Ovary (tissue), 9 donors: Measurements from ENCODE around the gene SPR. TPM values are rescaled to one million over a fixed set of nuclear protein-coding genes. Genes with fewer than 3 reads are reported as not detected.

Experiments
- DNase-seq, 5 donors: peaks; one replicate each; pipeline ENCODE4 v3.0.0-alpha.2; 2019 to 2020
- H3K27ac ChIP-seq, 2 donors: fragments of 200-600 bp; one replicate each; pipeline versions ENCODE4 v1.5.1 to v1.8.0; 2019 to 2022
- H3K27me3 ChIP-seq: fragments of 200-600 bp; one replicate; pipeline ENCODE4 v1.8.0; 2022
- H3K36me3 ChIP-seq: fragments of 200-600 bp; sonication (generic); one replicate; pipeline ENCODE4 v1.5.1; 2019
- H3K4me1 ChIP-seq: one replicate; pipeline ENCODE4 v1.8.1; 2013; ENCODE audit warnings: mild to moderate bottlenecking, moderate library complexity; ENCODE audit not compliant: insufficient read depth
- H3K4me3 ChIP-seq: fragments of 200-600 bp; sonication (generic); one replicate; pipeline ENCODE4 v1.5.1; 2017
- H3K9me3 ChIP-seq, 2 donors: fragments of 200-600 bp in 1 of 2; sonication (generic) in 1 of 2; one replicate each; pipeline versions ENCODE4 v1.5.1 to v1.8.1; 2013 to 2019; ENCODE audit warnings: mild to moderate bottlenecking in 1 of 2, moderate library complexity in 1 of 2
- CTCF ChIP-seq, 3 donors: fragments of 450-650 bp in 2 of 3; fragments of 200-600 bp in 1 of 3; IDR thresholded peaks; one replicate each; pipeline versions ENCODE4 v1.5.1 to v1.8.0; 2016 to 2022; ENCODE audit warnings: antibody characterized with exemption in 3 of 3, mild to moderate bottlenecking in 1 of 3
- EP300 ChIP-seq: sonication (generic); formaldehyde crosslinking; IDR thresholded peaks from one replicate; pipeline ENCODE4 v1.6.1; 2017; ENCODE audit warnings: antibody characterized with exemption
- POLR2A ChIP-seq: fragments of 450-650 bp; IDR thresholded peaks from one replicate; pipeline ENCODE4 v1.6.1; 2017; ENCODE audit warnings: antibody characterized with exemption, mild to moderate bottlenecking, moderate library complexity
- WGBS, 3 donors: extraction: QIAGEN DNeasy Blood & Tissue Kit in 1 of 3; methylation state at CpG; one replicate each; pipeline versions ENCODE4 v1.1.5 to v1.1.7; 2013 to 2017; 5-methylcytosine and 5-hydroxymethylcytosine counted together
- intact Hi-C, 4 donors: fragments of 100-400 bp; cut with DNase I; formaldehyde crosslinking; loops; one replicate each; pipeline versions ENCODE4 v1.11.0 to v1.15.1; 2022 to 2023
- polyA plus RNA-seq, 2 donors: library from polyadenylated mRNA; stranded (reverse); fragments of 200-250 nt in 1 of 2; fragments of 350-450 nt in 1 of 2; fragmentation: Illumina TruSeq in 1 of 2; extraction: RNeasy Lipid Tissue Mini Kit (QIAGEN cat#74804) in 1 of 2; gene quantifications; one replicate each; pipeline ENCODE4 v1.2.3, GENCODE V29; 2013 to 2014
- total RNA-seq, 7 donors: library from RNA; depleted of rRNA in 2 of 7; stranded (reverse); fragments of >200 nt in 2 of 7; fragmentation: NEBNext Ultra II Directional in 3 of 7; extraction: Animal tissue kit (Norgen Biotek cat#: 25700) in 3 of 7; gene quantifications; one replicate each; pipeline versions ENCODE4 v1.1.0 to v1.2.4, GENCODE V29; 2016 to 2023
- donor health status: DM: no; HTN: no; CAD: no; lungs with moderate emphysema.
- donor health status: DM: no; HTN: no; CAD: no.
- donor health status: Bipolar disorder and iron deficiency.
- donor health status: DM: yes; HTN: yes; CAD: no.
- donor health status: DM: no; HTN: no; CAD: no.
- donor health status: DM: yes; HTN: yes; CAD: no.

Gene SPR
- total and polyA plus RNA-seq, 9 donors, result 9.3 to 36.2 (median 18.5) TPM

- peaks cover 7% of the 10 kb centered on the region for H3K4me1 ChIP-seq
These were observed 4.0 kb downstream of the SPR start for GRCh38 chr2:72891091-72891818.

GRCh38 chr2:72892506-72893173 lies 5.4 kb downstream of the SPR start:
- Histone ChIP-seq H3K27ac (no peak overlapping the region), H3K4me1 (peaks cover 7% of the 10 kb centered on the region), H3K27me3 (no peaks in the 10 kb centered on the region), H3K4me3 (no peak overlapping the region), H3K9me3 (no peaks in the 10 kb centered on the region), H3K36me3 (no peaks in the 10 kb centered on the region)
- intact Hi-C loops, result loop anchor here in 3 of 4 donors (5.0 to 10.0 kb wide), 4 partner anchors 192 to 285 kb away; no protein-coding TSS in a partner anchor
- DNase-seq, result peak; percentile 38 to 75 (median 52)
- TF ChIP-seq CTCF (IDR thresholded peaks at IDR 0.05) (peak in 2 of 3 donors; percentile 27 to 33), EP300 (no peak)
- WGBS, 3 donors, result 8 to 11% (median 11%) methylated on average over 11 of the region's 11 CpGs

More at GRCh38 chr2:72891091-72891818, 4.0 kb downstream of the SPR start:
- H3K27ac ChIP-seq, result no peak overlapping the region
- H3K27me3 ChIP-seq, result no peaks in the 10 kb centered on the region
- H3K36me3 ChIP-seq, result no peaks in the 10 kb centered on the region
- WGBS, 3 donors, result 83 to 88% (median 88%) methylated on average over 8 of the region's 8 CpGs
- no peaks in the 10 kb centered on the region for H3K9me3 ChIP-seq
- intact Hi-C loops, result loop anchor here in 3 of 4 donors (5.0 to 10.0 kb wide), 4 partner anchors 194 to 286 kb away; no protein-coding TSS in a partner anchor
- no peak for DNase-seq
- no peak overlapping the region for H3K4me3 ChIP-seq
- no peak for TF ChIP-seq POLR2A
- TF ChIP-seq CTCF (IDR thresholded peaks at IDR 0.05), result no peak
- no peak for TF ChIP-seq EP300

GRCh38 chr2:72893594-72894319 lies 6.5 kb downstream of the SPR start:
- Histone ChIP-seq H3K4me1 (peaks cover 2% of the 10 kb centered on the region), H3K27me3 (no peaks in the 10 kb centered on the region), H3K27ac (no peak overlapping the region), H3K9me3 (no peaks in the 10 kb centered on the region), H3K36me3 (no peaks in the 10 kb centered on the region), H3K4me3 (no peak overlapping the region)
- DNase-seq, result peak in 1 of 5 donors; percentile 54
- TF ChIP-seq CTCF (IDR thresholded peaks at IDR 0.05), result no peak
- TF ChIP-seq EP300, result no peak
- TF ChIP-seq POLR2A, result no peak
- WGBS, 3 donors, result 46 to 51% (median 47%) methylated on average over 14 to 15 of the region's 15 CpGs
- intact Hi-C loops, result loop anchor here in 3 of 4 donors (5.0 to 10.0 kb wide), 4 partner anchors 191 to 284 kb away; no protein-coding TSS in a partner anchor

GRCh38 chr2:72894514-72894913 lies 7.3 kb downstream of the SPR start:
- H3K4me1 ChIP-seq, result no peaks in the 10 kb centered on the region
- H3K27me3 ChIP-seq, result no peaks in the 10 kb centered on the region
- H3K36me3 ChIP-seq, result no peaks in the 10 kb centered on the region
- H3K27ac ChIP-seq, result no peak overlapping the region
- DNase-seq, result no peak
- no peaks in the 10 kb centered on the region for H3K9me3 ChIP-seq
- no peak overlapping the region for H3K4me3 ChIP-seq
- intact Hi-C loops, result loop anchor here in 3 of 4 donors (5.0 to 10.0 kb wide), 4 partner anchors 190 to 283 kb away; no protein-coding TSS in a partner anchor
- WGBS, 3 donors, result 82 to 89% (median 88%) methylated on average over 9 of the region's 9 CpGs
- TF ChIP-seq POLR2A (no peak), CTCF (IDR thresholded peaks at IDR 0.05) (no peak), EP300 (no peak)
